Body of pancreas (tissue), 4 donors: Measurements from ENCODE around the gene PDE11A.

ENCODE experiments used
- CTCF ChIP-seq, 7 experiments: fragments of 450-650 bp in 4 of 7; fragments of 200-600 bp in 3 of 7; sonication (generic) in 3 of 7; IDR thresholded peaks; one replicate each; pipeline ENCODE4 v1.5.1; 2016 to 2019; ENCODE audit warnings: antibody characterized with exemption in 7 of 7
- POLR2A ChIP-seq, 3 donors: fragments of 450-650 bp; IDR thresholded peaks; one replicate each; pipeline ENCODE4 v1.6.1; 2016; ENCODE audit warnings: antibody characterized with exemption in 3 of 3, mild to moderate bottlenecking in 2 of 3

DNA sequence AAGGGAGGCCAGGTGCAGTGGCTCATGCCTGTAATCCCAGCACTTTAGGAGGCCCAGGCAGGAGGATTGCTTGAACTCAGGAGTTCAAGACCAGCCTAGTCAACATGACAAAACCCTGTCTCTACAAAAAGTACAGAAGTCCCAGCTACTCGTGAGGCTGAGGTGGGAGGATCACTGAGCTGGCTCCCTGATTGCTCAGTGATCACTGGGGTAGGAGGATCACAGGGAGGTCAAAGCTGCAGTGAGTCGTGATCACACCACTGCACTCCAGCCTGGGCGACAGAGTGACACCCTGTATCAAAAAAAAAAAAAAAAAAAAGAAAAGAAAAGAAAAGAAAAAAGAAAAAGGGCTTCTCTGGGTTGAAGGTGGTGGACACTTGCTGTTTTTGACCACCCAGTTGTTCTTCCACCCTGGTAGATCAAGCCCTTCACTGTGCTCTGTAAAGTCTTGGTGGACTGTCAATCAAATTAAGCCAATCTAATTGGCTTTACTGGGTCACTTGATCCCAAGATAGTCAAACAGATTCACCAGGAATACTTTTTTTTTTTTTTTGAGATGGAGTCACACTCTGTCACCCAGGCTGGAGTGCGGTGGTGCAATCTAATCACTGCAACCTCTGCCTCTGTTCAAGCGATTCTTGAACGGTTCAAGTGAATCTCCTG lies 488.4 kb downstream of the PDE11A start:
- TF ChIP-seq CTCF (IDR thresholded peaks at IDR 0.05) (no peak), POLR2A (IDR thresholded peaks at IDR 0.05) (no peak)
